Progenitor cell of endocrine pancreas (in vitro differentiated cells): Measurements from ENCODE around the gene FAM98C. TPM values are rescaled to one million over a fixed set of nuclear protein-coding genes. Genes with fewer than 3 reads are reported as not detected.

Source experiments
- DNase-seq: peaks from one replicate; pipeline ENCODE4 v3.0.0; 2021; ENCODE audit warnings: low spot score; ENCODE audit not compliant: unreplicated experiment
- H3K27ac Mint-ChIP-seq: 2 replicates; pipeline ENCODE4 v1.8.0; 2021; ENCODE audit warnings: mild to moderate bottlenecking, moderate library complexity, mixed read lengths
- H3K27me3 Mint-ChIP-seq: 2 replicates; pipeline ENCODE4 v1.8.0; 2021; ENCODE audit warnings: mixed read lengths
- H3K36me3 Mint-ChIP-seq: 2 replicates; pipeline ENCODE4 v1.8.0; 2022; ENCODE audit warnings: mixed read lengths; ENCODE audit not compliant: insufficient read depth
- H3K4me1 Mint-ChIP-seq: 2 replicates; pipeline ENCODE4 v1.8.0; 2021; ENCODE audit warnings: low read depth, mixed read lengths
- H3K4me3 Mint-ChIP-seq: 2 replicates; pipeline ENCODE4 v1.8.0; 2021; ENCODE audit warnings: low read depth, mild to moderate bottlenecking, moderate library complexity, mixed read lengths
- H3K9me3 Mint-ChIP-seq: 2 replicates; pipeline ENCODE4 v1.8.0; 2021; ENCODE audit warnings: low read depth, mixed read lengths
- CTCF ChIP-seq: fragments of 200-600 bp; sonication (generic); IDR thresholded peaks from one replicate; pipeline ENCODE4 v1.5.0; 2021; ENCODE audit warnings: antibody characterized with exemption, mild to moderate bottlenecking; ENCODE audit not compliant: unreplicated experiment
- total RNA-seq: library from RNA; stranded (reverse); gene quantifications from 2 replicates; pipeline ENCODE4 v1.2.1, GENCODE V29; 2021

Gene FAM98C
- total RNA-seq, 1 donor from 2014 or later, result 19.6 TPM

- no peak overlapping the region for H3K4me3 Mint-ChIP-seq
- no peaks in the 10 kb centered on the region for H3K9me3 Mint-ChIP-seq
- H3K27ac Mint-ChIP-seq, result peak overlapping the region; percentile 20
- no peak for TF ChIP-seq CTCF
- peaks cover 4% of the 10 kb centered on the region for H3K27me3 Mint-ChIP-seq
- peaks cover 17% of the 10 kb centered on the region for H3K36me3 Mint-ChIP-seq
- H3K4me1 Mint-ChIP-seq, result peaks cover 9% of the 10 kb centered on the region
- DNase-seq, result no peak
Measured at GRCh38 chr19:38385057-38385803, 17.7 kb upstream of the FAM98C start.

GRCh38 chr19:38385804-38386257 lies 17.1 kb upstream of the FAM98C start:
- no peak for DNase-seq
- Mint-ChIP-seq H3K4me1 (peaks cover 9% of the 10 kb centered on the region), H3K9me3 (no peaks in the 10 kb centered on the region), H3K27ac (no peak overlapping the region), H3K4me3 (no peak overlapping the region), H3K36me3 (peaks cover 15% of the 10 kb centered on the region), H3K27me3 (peaks cover 6% of the 10 kb centered on the region)
- TF ChIP-seq CTCF, result no peak

GRCh38 chr19:38386300-38386970 lies 16.5 kb upstream of the FAM98C start:
- no peak for TF ChIP-seq CTCF
- Mint-ChIP-seq H3K4me1 (peaks cover 9% of the 10 kb centered on the region), H3K4me3 (no peak overlapping the region), H3K36me3 (peaks cover 16% of the 10 kb centered on the region), H3K9me3 (no peaks in the 10 kb centered on the region), H3K27me3 (peaks cover 8% of the 10 kb centered on the region), H3K27ac (no peak overlapping the region)
- no peak for DNase-seq

- Mint-ChIP-seq H3K27ac (peak overlapping the region; percentile 77), H3K36me3 (peaks cover 13% of the 10 kb centered on the region), H3K9me3 (no peaks in the 10 kb centered on the region)
Measured at GRCh38 chr19:38386971-38387549, 15.8 kb upstream of the FAM98C start.

More at GRCh38 chr19:38386971-38387549, 15.8 kb upstream of the FAM98C start:
- peak overlapping the region; percentile 84 for H3K4me3 Mint-ChIP-seq
- peaks cover 9% of the 10 kb centered on the region for H3K4me1 Mint-ChIP-seq
- H3K27me3 Mint-ChIP-seq, result peaks cover 8% of the 10 kb centered on the region
- DNase-seq, result no peak
- TF ChIP-seq CTCF, result no peak
